GM21619 (cell line): Measurements from ENCODE around the gene KIF7.

Experiments
- ATAC-seq: cut with Tn5 transposase; IDR thresholded peaks from one replicate; pipeline ENCODE4 v1.9.1; 2021; ENCODE audit not compliant: unreplicated experiment

KIF7 gene

DNA sequence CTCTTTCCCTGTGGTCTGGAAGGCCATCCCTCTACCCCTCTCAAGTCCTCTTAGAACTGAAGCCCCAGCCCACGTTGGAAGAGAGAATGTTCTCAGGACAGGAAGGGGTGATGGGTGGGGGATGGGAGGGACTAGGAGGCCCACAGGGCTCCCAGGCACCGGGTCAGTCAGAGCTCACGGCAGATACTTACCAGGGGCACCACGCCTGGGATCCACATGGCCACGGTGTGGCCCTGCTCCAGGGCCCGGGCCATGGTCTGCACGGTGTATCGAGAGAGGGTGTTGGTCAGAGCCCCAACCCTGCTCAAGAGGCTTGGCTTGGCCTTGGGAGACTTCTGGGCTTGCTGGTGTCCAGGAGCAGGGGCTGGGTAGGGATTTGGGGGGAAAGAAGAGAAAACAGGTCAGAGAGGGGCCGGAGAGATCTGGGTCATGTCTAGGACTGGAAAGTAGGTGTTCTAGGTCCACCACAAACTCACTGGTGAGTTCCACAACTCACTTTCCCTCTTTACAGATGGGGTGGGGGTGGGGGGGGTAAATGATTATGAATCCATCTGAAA is 14.1 kb upstream of the KIF7 start:
- ATAC-seq = no peak

DNA sequence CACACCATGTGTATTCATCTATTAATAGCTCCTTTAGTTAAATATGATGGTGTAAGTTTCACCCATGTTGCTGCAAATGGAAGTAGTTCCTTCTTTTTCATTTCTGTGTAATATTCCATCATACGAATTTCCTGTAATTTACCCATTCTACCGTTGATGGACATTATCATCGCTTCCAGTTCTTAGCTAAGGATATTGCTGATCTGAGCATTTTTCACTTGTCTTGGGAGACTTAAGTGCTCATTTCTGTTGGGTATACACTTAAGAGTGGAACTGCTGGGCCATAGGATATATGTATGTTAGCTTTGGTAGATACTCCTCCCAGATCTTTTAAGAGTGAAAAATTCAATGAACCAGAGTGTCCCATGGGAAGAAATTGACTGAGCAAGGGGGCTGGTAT is 12.9 kb upstream of the KIF7 start:
- no peak for ATAC-seq

DNA sequence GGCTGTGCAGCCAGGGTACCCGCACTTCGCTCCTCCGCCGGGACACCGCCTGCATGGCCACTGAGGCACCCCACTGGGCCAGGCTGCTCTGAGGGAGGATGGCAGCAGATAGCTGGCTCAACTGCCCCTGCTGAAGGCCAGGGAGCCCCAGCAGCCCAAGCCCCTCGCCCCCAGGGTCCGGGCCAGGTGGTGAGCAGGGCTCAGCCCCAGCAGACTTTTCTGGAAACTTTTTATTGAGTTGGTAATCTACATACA is 12.4 kb upstream of the KIF7 start:
- ATAC-seq = no peak

DNA sequence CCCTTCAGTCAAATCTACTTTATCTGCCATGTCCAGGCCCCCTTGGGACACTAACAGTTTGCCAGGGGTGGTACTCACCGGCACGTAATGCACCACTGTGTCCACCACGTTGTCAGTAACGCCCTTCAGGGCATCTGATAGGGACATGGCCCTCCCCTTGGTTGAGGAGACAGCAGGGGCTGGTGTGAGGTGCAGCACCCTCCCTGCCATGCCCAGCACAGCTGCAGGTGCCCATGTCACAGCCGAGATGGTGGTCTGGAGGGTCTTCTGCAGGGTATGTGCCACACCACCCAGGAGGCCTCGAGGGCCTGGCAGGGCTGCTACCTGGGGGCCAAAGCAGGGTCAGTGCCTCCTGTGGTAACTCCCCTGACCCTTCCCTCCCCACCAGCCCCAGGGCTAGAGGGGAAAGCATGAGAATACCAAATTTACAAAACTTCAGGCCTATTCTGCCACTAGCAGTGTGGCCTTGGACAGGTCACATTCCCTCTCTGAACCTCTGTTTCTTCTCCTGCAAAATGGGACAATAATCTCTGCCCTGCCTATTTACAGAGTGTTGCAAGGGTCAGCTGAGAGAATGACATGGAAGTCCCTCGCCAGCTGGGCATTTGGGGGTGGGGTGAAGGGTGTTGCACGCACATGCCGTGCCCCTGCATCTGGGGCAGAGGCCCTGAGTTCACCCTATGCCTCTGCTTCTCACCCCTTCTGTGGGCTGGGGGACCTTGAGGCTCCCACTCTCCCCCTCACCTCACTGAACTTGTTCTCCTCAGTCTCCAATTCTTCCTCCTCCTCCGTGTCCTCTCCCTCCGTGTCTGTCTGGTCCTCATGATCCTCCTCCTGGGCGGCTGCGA is 11.8 kb upstream of the KIF7 start:
- no peak for ATAC-seq

DNA sequence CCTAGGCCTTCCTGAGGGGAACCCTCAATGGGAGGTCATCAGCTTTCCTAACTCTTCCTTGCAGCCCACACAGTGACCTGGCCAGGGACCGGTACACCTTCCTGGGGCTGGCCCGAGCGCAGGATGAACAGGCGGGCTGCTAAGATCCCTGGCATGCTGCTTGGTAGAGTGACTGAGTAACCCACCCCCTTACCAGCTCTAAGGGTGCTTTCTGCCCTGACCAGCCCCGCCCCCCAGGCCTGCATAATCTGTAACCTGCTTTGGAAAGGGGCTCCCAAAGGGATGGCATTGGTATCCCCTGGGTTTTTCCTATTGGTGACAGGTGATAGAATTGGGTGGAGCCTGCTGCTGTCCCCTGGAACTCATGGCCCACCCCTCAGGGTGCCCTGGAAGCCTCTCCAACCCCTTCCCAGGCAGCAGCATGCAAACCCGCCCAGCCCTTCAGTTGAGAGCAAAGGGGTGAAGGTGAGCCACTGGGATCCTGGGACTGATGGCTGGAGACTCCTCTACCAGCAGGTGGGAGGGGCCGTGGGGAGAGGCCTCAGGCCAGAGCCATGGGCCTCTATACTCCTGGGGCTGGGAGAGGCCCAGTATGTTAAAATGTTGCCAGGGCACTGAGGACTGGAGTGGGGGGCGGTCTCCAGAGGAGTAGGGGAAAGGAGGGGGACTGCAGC is 11.1 kb upstream of the KIF7 start:
- ATAC-seq = no peak

GRCh38 chr15:89665449-89666181 is 10.3 kb upstream of the KIF7 start:
- no peak for ATAC-seq

GRCh38 chr15:89664441-89665350 is 9.4 kb upstream of the KIF7 start:
- no peak for ATAC-seq

DNA sequence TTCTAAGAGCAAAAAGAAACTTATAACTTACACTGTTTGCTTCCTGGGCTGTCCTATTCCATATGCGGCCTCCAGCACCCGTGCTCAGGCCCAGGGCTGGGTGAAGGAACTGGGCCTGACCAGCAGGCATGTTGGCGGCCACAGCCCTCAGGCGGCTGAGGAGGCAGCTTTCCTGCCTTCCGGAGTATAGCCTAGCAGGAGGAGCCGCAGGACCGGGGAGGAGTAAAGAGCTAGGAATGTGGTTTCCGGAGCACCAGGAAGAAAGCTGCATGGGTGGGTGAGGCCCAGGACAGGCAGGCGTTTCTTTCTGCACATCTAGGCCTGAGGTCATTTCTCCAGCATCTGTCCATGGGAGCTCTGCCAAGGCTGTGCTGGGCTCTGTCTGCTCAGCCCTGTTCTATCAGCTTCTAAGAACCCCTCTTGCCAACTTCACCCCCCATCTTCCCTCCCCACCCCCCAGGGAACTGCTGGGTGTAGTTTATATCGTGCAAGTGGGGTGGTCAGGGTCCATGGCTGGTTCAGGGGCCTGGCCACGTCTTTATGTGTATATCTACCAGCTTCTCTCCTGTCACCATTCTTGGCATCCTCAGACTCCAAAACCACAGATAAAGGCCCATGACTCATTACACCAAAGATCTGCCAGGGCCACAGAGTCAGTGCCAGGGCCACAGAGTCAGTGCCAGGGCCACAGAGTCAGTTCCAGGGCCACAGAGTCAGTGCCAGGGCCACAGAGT is 7.8 kb upstream of the KIF7 start:
- ATAC-seq = no peak

DNA sequence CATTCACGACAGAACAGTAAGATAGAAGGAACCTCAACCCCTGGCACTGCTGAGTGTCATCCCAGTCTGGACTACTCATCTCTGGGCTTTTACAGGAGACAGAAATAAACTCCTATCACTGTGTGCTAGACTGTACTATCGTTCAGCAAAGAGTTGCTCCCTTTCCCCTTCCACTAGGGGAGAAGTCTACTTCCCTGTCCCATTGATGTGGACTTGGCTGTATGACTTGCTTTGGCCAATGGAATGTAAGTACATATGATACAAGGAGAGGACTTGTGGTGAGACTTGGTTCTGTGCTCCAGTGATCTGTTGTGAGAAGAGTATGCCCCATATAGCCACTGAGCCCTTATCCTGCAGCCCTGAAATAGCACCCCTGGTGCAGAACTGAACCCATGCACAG is 5.3 kb upstream of the KIF7 start:
- no peak for ATAC-seq

DNA sequence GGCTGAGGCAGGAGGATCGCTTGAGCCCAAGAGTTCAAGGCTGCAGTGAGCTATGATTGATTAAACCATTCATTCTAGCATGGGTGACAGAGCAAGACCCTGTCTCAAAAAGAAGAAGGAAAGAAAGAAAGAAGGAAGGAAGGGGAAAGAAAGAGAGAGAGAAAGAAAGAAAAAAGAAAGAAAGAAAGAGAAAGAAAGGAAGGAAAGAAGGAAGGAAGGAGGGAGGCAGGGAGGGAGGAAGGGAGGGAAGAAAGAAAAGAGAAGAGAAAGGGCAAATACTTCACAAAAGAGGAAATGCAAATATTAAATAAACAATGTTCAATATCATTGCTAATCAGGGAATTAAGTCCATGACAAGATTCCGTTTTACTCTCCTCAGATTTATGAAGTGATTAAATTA is 4.0 kb upstream of the KIF7 start:
- ATAC-seq = no peak

DNA sequence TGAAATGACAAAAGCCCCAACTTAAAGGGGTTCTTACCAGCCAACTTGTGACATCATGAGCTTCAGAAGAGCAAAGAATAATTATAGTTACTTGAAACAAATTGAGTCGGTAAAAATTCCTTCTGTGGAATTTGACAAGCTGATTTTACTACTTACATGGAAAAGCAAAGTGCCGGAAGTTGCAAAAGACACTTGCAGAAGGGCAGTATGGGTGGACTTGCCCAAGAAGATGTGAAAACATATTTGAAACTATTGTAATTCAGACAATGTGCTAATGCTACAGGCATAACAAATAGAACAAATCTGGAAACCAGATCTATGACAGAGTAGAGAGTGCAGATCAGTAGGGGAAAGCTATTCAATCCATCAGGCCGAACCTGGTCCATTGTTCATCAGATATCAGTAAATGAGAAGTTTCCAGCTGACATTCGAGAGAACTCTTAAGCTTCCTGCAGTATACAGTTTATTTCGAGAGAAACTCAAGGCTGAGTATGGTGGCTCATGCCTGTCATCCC is 2.5 kb upstream of the KIF7 start:
- no peak for ATAC-seq

- ATAC-seq = no peak
Observed at GRCh38 chr15:89656116-89656815, 999 bp upstream of the KIF7 start.

GRCh38 chr15:89654301-89654761 is 936 bp downstream of the KIF7 start:
- ATAC-seq = no peak

- no peak for ATAC-seq
Observed at GRCh38 chr15:89653578-89653977, 1.7 kb downstream of the KIF7 start.

DNA sequence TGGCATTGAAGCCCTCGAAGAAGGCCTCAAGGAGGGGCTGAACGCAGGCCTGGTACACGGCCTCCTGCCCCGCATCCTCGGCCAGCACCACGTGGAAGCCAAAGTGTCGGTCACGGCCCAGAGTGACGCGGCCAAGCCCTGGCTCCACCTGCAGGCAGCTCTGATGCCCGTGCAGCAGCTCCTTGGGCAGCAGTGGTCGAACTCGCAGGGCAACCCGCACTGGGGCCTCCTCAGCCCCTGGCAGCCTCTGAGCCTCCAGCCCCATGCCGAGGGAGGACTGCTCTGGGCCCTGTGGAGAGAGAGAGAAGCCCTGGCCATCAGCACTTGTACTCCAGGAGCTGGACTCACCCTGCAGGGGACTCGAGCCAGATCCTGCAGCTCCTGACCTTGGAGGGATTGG is 2.6 kb downstream of the KIF7 start:
- ATAC-seq = no peak

DNA sequence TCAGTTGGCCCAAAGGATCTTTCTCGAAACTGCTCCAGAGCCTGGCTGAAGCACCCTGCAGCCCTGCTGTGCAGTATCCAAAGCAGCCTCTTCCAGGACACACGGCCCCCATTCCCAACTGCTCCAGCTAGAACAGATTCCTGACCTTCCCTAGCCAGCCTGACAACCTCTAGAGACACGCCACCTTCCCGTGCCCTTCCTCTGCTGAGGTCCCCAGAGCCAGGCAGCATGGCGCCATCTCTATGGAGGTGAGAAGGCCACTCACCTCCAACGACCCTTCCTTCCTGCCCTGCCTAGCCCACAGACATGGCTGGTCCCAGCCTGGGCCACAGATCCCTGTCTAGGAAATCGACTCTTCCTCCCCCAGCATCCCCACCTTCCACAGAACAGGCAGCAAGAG is 3.1 kb downstream of the KIF7 start:
- ATAC-seq = no peak

- no peak for ATAC-seq
Observed at GRCh38 chr15:89649716-89650115, 5.6 kb downstream of the KIF7 start.

- no peak for ATAC-seq
Observed at GRCh38 chr15:89649013-89649625, 6.1 kb downstream of the KIF7 start.
